22Rv1 (cell line): Measurements from ENCODE around the gene PRRC2B.
A peak's percentile ranks its signal among the peaks of the same experiment; 100 is the strongest.

Experiments
- H3K27ac ChIP-seq: fragments of 450-650 bp; 2 replicates; pipeline ENCODE4 v1.5.1; 2017
- CTCF ChIP-seq: fragments of 450-650 bp; IDR thresholded peaks from 2 replicates; pipeline ENCODE4 v1.5.1; 2017; ENCODE audit warnings: mild to moderate bottlenecking
- ZFX ChIP-seq: fragments of 450-650 bp; IDR thresholded peaks from 2 replicates; pipeline ENCODE4 v1.6.1; 2017; ENCODE audit warnings: antibody characterized with exemption, borderline replicate concordance

Gene PRRC2B

DNA sequence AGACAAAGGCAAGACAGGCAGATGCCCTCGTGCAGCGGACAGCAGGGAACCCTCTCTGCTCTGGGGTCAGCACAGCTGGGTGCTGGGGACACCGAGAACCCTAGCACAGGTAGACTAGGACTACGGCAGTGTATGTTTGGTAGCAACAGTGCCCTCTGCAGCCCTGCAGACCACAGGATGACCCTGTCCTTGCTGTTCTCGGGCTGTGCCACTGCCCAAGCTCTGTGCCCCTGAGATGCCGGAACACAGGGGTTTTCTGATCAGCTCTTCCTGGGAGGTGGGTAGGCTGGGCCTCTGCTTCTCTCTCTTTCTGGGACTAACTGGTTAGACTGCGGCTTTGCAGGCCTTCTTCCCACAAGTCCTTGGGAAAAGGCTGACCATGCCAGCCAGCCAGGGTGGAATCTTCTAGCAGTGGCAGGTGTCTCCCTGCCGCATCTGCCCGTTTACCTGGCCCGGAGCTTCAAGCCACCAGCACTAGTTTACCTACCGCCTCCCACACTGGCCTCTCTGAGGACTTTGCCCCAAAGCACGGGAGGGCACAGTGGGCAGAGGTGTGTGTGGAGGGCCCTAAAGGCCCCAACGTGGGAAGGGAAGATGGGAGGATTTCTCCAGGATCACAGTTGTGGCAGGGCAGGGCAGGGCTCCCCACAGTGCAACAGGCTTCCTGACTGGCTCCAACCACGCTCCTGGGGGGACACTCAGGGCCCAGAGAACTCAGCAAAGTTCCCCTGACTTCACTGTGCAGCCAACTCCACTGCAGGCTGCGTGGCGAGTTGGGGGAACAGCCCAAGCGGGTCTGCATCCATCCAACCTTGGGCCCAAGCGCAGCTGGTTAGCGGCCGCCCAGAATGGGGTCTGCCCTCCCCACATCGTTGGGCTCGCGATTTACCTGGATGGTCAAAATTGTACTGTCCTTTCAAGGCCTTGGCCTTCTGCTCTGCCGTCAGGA, 136.0 kb downstream of the PRRC2B start:
- TF ChIP-seq ZFX (no peak), CTCF (no peak)
- H3K27ac ChIP-seq: peak overlapping the region; percentile 76

- H3K27ac ChIP-seq: peak overlapping the region; percentile 76
Measured at GRCh38 chr9:131530546-131530919, 136.6 kb downstream of the PRRC2B start.

DNA sequence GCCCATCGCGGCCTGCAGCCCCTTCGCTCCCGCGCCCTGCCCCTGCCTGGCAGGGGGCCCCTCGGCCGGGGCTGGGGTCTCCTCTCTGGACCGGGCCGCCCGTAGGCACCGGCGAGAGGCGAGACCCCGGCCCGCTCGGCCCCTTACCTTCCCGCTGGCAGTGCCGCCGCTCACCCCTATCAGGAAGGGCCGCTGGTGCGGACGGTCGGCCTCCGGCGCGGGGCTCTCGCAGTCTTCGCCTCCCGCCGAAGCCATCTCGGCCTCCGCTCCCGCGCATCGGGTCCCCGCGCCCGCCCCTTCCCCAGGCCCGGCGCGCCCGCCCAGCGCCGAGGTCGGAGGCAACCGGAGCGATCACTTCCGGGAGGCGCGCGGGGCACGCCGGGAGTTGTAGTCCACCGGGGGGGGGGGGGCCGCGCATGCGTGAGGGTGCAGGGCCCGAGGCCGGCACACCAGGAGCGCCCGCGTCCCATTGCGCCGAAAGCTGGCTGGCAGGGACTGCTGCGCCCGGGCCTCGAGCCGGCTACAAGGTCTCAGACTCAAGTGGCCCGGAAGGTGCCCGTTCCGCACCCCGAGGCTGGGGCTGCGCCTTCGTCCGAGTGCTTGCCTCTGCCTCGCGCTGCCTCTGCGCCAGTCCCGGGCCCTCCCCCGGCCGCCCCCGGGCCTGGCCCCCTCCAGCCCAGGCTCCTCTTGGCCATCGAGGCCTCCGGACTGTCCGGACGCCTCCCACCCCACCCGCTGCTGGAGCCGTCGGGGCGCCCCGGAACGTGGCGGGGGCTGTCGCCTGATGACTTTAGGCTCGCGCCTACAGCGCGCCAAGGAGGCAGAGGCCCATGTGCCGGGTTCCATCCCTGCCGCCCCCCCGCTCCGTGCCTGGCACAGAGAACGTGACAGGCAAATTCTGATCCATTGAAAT, 137.3 kb downstream of the PRRC2B start, which contains the start of gene UCK1:
TSS of gene UCK1 (minus strand) at position 344 of the 913 bp plus-strand sequence. CDS start at position 255, 89 bp downstream.
- TF ChIP-seq ZFX (no peak), CTCF (peak; percentile 18)
- peak within 1 kb of the TSS; percentile 76 for H3K27ac ChIP-seq

More at GRCh38 chr9:131530546-131530919, 136.6 kb downstream of the PRRC2B start:
- TF ChIP-seq ZFX (no peak), CTCF (peak; percentile 43)

DNA sequence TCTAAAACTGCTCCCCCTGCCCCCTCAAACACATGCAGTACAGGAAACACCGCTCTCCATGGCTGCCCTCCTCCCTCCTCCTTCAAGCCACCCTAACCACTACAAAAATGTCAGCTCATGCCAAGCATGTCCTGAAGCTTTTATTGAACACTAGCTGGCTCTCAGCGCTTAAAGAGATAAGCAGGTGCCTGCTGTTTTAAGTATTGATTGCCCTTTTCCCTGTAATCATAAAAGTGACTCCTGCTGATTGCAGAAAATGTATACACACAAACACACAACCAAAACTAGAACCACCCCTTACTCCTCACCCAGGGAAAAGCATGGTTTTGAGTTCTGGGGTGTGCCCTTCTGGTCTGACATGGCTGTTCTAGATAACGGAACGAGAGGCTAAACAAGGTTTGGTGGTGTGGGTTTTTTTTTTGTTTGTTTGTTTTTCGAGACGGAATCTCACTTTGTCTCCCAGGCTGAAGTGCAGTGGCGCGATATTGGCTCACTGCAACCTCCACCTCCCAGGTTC, 140.9 kb downstream of the PRRC2B start:
- TF ChIP-seq CTCF (no peak), ZFX (no peak)

GRCh38 chr9:131537946-131538345, 144.1 kb downstream of the PRRC2B start:
- H3K27ac ChIP-seq: no peak overlapping the region
- TF ChIP-seq ZFX (no peak), CTCF (no peak)

More for the DNA sequence above, 140.9 kb downstream of the PRRC2B start:
- H3K27ac ChIP-seq: no peak overlapping the region

DNA sequence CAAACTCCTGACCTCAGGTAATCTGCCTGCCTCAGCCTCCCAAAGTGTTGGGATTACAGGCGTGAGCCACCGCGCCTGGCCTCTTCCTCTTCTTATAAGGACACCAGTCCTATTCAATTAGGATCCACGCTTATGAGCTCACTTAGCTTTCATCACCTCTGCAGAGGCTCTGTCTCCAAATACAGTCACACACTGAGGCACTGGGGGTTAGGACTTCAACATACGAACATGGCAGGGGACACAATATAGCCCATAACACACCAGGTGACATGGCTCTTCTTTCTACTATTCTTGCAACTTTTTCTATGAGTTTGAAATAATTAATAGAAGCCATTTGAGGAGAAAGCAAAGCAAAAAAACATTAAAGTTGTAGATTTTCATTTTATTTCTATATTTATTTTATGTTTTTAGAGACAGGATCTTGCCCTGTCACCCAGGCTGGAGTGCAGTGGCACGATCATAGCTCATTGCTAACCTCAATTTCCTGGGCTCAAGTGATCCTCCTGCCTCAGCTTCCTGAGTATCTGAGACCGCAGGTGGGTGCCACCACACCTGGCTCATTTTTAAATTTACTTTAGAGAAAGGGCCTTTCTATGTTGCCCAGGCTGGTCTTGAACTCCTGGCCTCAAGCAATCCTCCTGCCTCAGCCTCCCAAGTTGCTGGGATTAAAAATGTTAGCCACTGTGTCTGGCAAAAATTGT, 145.5 kb downstream of the PRRC2B start:
- TF ChIP-seq CTCF (no peak), ZFX (no peak)
- H3K27ac ChIP-seq: no peak overlapping the region
